Loucy (cell line): Measurements from ENCODE around the gene FOXR1.
A peak's percentile ranks its signal among the peaks of the same experiment; 100 is the strongest.

Source experiments
- H2AFZ ChIP-seq: fragments of 200-600 bp; sonication (generic); 2 replicates; pipeline ENCODE4 v1.6.0; 2016; ENCODE audit warnings: antibody characterized with exemption, mild to moderate bottlenecking, low read length, moderate library complexity
- H3F3A ChIP-seq: fragments of 200-600 bp; 2 replicates; pipeline ENCODE4 v1.6.0; 2016; ENCODE audit warnings: antibody characterized with exemption, low read depth, mild to moderate bottlenecking
- H3K27me3 ChIP-seq: fragments of 200-600 bp; sonication (generic); 2 replicates; pipeline ENCODE4 v1.6.1; 2014; ENCODE audit warnings: low read length, mild to moderate bottlenecking; ENCODE audit not compliant: insufficient read depth, poor library complexity, severe bottlenecking
- H3K36me3 ChIP-seq: fragments of 200-600 bp; sonication (generic); 2 replicates; pipeline ENCODE4 v1.6.1; 2016; ENCODE audit warnings: low read length; ENCODE audit not compliant: insufficient read depth
- H3K4me1 ChIP-seq: fragments of 200-600 bp; sonication (generic); 2 replicates; pipeline ENCODE4 v1.5.1; 2014; ENCODE audit warnings: low read length, mild to moderate bottlenecking; ENCODE audit not compliant: insufficient read depth, poor library complexity, severe bottlenecking
- H3K4me2 ChIP-seq: fragments of 200-600 bp; sonication (generic); 2 replicates; pipeline ENCODE4 v1.6.0; 2014; ENCODE audit warnings: antibody characterized with exemption, low read length, low read depth, mild to moderate bottlenecking; ENCODE audit not compliant: poor library complexity, severe bottlenecking
- H3K4me3 ChIP-seq: fragments of 200-600 bp; sonication (generic); 2 replicates; pipeline ENCODE4 v1.5.1; 2014; ENCODE audit warnings: low read length, mild to moderate bottlenecking, mixed read lengths; ENCODE audit not compliant: poor library complexity, severe bottlenecking
- H3K79me2 ChIP-seq: fragments of 200-600 bp; sonication (generic); 2 replicates; pipeline ENCODE4 v1.6.1; 2014; ENCODE audit warnings: low read length; ENCODE audit not compliant: insufficient read depth
- H3K9ac ChIP-seq: fragments of 200-600 bp; sonication (generic); 2 replicates; pipeline ENCODE4 v1.6.0; 2014; ENCODE audit warnings: mild to moderate bottlenecking, low read depth, low read length, moderate library complexity; ENCODE audit not compliant: poor library complexity, severe bottlenecking
- H3K9me2 ChIP-seq: fragments of 200-600 bp; sonication (generic); replicated peaks from 2 replicates; pipeline ENCODE4 v1.6.1; 2016; ENCODE audit warnings: low read depth, low read length, mixed read lengths
- H3K9me3 ChIP-seq: fragments of 200-600 bp; sonication (generic); 2 replicates; pipeline ENCODE4 v1.6.1; 2014; ENCODE audit warnings: mild to moderate bottlenecking, antibody characterized with exemption, low read length, low read depth; ENCODE audit not compliant: insufficient read depth
- H4K20me1 ChIP-seq: fragments of 200-600 bp; sonication (generic); 2 replicates; pipeline ENCODE4 v1.6.0; 2014; ENCODE audit warnings: antibody characterized with exemption, low read length, mild to moderate bottlenecking; ENCODE audit not compliant: insufficient read depth, poor library complexity, severe bottlenecking
- EZH2phosphoT487 ChIP-seq: fragments of 200-600 bp; IDR thresholded peaks from 2 replicates; pipeline ENCODE4 v1.6.1; 2018; ENCODE audit warnings: antibody characterized with exemption, mild to moderate bottlenecking, moderate library complexity, borderline replicate concordance
- TF ChIP-seq, protein P1 (sequence below): fragments of 200-600 bp; sonication (generic); conservative IDR thresholded peaks from 2 replicates; pipeline ENCODE4 v1.5.1; 2014; ENCODE audit warnings: mild to moderate bottlenecking, antibody characterized with exemption, low read length

Gene FOXR1

DNA sequence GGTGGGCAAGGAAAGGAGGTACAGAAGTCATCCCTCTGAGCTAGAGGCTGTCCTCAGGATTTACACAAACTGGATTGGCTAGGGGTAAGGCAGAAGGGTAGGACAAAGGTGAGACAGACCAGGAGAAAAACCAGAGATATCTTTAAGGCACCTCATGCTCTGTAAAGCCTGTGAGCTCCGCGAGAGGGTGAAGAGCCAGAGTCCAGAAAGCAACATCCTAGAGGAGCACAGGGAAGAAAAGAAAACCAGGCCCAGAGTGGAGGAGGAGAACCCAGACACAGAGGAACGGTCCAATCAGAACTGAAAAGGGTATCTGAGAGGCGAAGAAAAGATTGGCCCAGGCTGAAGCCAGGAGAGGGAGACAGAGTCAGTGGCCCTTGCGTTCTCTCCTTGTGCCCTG is 54.0 kb downstream of the FOXR1 start:
- Histone ChIP-seq H3K79me2 (peaks cover 57% of the 10 kb centered on the region), H3K4me2 (no peak overlapping the region), H3K9me2 (no peaks in the 10 kb centered on the region), H2AFZ (no peak overlapping the region), H3K4me1 (peaks cover 26% of the 10 kb centered on the region), H4K20me1 (no peaks in the 10 kb centered on the region), H3K9me3 (no peaks in the 10 kb centered on the region), H3F3A (no peaks in the 10 kb centered on the region), H3K27me3 (no peaks in the 10 kb centered on the region), H3K4me3 (no peak overlapping the region), H3K9ac (no peak overlapping the region), H3K36me3 (peaks cover 10% of the 10 kb centered on the region)
- TF ChIP-seq EZH2phosphoT487: no peak
- TF ChIP-seq, protein P1, sequence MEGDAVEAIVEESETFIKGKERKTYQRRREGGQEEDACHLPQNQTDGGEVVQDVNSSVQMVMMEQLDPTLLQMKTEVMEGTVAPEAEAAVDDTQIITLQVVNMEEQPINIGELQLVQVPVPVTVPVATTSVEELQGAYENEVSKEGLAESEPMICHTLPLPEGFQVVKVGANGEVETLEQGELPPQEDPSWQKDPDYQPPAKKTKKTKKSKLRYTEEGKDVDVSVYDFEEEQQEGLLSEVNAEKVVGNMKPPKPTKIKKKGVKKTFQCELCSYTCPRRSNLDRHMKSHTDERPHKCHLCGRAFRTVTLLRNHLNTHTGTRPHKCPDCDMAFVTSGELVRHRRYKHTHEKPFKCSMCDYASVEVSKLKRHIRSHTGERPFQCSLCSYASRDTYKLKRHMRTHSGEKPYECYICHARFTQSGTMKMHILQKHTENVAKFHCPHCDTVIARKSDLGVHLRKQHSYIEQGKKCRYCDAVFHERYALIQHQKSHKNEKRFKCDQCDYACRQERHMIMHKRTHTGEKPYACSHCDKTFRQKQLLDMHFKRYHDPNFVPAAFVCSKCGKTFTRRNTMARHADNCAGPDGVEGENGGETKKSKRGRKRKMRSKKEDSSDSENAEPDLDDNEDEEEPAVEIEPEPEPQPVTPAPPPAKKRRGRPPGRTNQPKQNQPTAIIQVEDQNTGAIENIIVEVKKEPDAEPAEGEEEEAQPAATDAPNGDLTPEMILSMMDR: no peak

DNA sequence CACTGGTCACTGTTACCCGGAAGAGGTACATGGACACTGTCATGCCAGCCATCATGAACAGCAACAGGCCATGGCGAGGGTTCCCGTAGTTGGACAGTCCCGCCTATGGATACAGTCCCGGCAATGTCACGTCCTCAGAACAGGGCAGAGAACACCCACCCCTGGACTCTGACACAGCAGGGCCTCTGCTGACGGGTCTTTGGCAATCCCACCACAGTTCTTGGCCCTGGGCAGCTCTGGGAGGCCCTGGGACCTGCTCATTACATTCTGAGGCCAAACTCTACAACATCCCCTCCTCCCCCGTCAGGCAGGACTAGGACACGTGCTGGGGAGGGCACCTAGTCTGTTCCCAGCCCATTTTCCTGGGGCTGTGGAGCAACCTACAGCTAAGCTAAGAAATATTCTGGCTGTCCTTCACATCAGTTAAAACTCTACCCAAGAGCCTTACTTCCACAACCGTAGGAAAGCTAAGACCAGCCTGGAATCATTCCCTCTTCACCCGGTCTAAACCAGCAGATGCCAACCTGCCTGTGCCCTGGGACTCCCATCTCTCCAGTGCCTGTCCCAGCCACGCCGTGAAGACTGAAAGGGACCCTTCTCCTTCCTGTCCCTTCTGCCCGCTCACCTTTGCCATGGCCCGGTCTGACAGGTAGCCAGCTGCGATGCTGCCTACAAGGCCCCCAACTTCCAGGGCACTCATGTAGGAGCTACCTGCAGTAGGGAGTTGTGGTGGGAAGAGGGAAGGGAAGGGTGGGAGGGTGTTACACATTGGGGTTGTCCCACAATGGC is 54.6 kb downstream of the FOXR1 start:
- H3K9me2 ChIP-seq: no peaks in the 10 kb centered on the region
- TF ChIP-seq, protein P1: no peak
- TF ChIP-seq EZH2phosphoT487: no peak
- no peaks in the 10 kb centered on the region for H3K27me3 ChIP-seq
- peaks cover 10% of the 10 kb centered on the region for H3K36me3 ChIP-seq
- no peaks in the 10 kb centered on the region for H4K20me1 ChIP-seq
- peaks cover 52% of the 10 kb centered on the region for H3K79me2 ChIP-seq
- H3F3A ChIP-seq: no peaks in the 10 kb centered on the region
- H3K9me3 ChIP-seq: no peaks in the 10 kb centered on the region
- no peak overlapping the region for H3K4me3 ChIP-seq
- H2AFZ ChIP-seq: no peak overlapping the region
- peaks cover 25% of the 10 kb centered on the region for H3K4me1 ChIP-seq
- no peak overlapping the region for H3K9ac ChIP-seq
- H3K4me2 ChIP-seq: no peak overlapping the region

DNA sequence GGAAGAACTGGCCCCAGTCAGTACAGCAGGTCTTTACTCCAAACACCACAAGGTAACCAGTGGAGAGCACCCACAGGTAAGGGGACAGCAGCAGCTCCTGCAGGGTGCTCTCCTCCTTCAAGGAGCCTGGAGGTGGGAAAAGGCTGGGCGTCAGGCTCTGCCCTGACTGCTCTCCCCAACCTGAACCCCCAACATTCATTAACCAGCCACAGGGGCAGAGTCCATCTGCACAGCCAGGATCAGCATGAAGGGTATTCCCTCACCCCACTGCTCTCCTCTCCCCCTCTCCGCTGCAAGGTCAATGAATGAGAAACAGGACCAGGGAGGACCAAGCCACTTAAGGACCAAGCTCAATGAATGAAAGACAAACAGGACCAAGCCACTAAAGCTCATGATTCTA is 55.4 kb downstream of the FOXR1 start:
- H3F3A ChIP-seq: no peaks in the 10 kb centered on the region
- TF ChIP-seq EZH2phosphoT487: no peak
- TF ChIP-seq, protein P1: no peak
- no peaks in the 10 kb centered on the region for H3K27me3 ChIP-seq
- H2AFZ ChIP-seq: no peak overlapping the region
- H3K79me2 ChIP-seq: peaks cover 44% of the 10 kb centered on the region
- peaks cover 10% of the 10 kb centered on the region for H3K36me3 ChIP-seq
- H3K4me2 ChIP-seq: no peak overlapping the region
- no peaks in the 10 kb centered on the region for H3K9me2 ChIP-seq
- H3K9ac ChIP-seq: peak overlapping the region; percentile 89
- H3K9me3 ChIP-seq: no peaks in the 10 kb centered on the region
- no peak overlapping the region for H3K4me3 ChIP-seq
- no peaks in the 10 kb centered on the region for H4K20me1 ChIP-seq
- peaks cover 22% of the 10 kb centered on the region for H3K4me1 ChIP-seq
